Panc1 (cell line): ENCODE data around the gene MAGI2. TPM values are rescaled to one million over a fixed set of nuclear protein-coding genes. Genes with fewer than 3 reads are reported as not detected.

Experiments
- ATAC-seq: fragments of 200-7000 bp; cut with Tn5 transposase; 2 replicates; pipeline ENCODE4 v1.9.1; 2020; ENCODE audit warnings: mild to moderate bottlenecking, moderate library complexity
- BruUV-seq: library from RNA; stranded (reverse); fragments of 400-500 nt; replicated peaks from 2 replicates; lab custom pipeline; 2021; lab: Mats Ljungman, UMichigan
- CTCF ChIA-PET: fragments of 300-600 bp; sonication (Branson Sonifier 250); formaldehyde crosslinking; loops from one replicate; lab custom pipeline; 2022; ENCODE audit warnings: antibody characterized with exemption; lab: Charles Lee
- POLR2A ChIA-PET: fragments of 300-600 bp; sonication (Branson Sonifier 250); formaldehyde crosslinking; loops from one replicate; lab custom pipeline; 2022; ENCODE audit warnings: antibody characterized with exemption; lab: Charles Lee
- DNase-seq: peaks from one replicate; pipeline ENCODE4 v3.0.0-alpha.2; 2010; ENCODE audit warnings: low read depth, low spot score
- H3K27ac ChIP-seq: 2 replicates; pipeline ENCODE4 v1.5.1; 2011; ENCODE audit warnings: mild to moderate bottlenecking, low read length, inconsistent platforms
- H3K27me3 ChIP-seq: fragments of 200-500 bp; sonication (Bioruptor generic); 2 replicates; pipeline ENCODE4 v1.6.0; 2014; ENCODE audit warnings: low read length, inconsistent platforms; ENCODE audit not compliant: control insufficient read depth, insufficient read depth
- H3K36me3 ChIP-seq: fragments of 200-500 bp; sonication (Bioruptor generic); 2 replicates; pipeline ENCODE4 v1.5.1; 2014; ENCODE audit warnings: inconsistent platforms, mild to moderate bottlenecking, low read length, moderate library complexity; ENCODE audit not compliant: control insufficient read depth, insufficient read depth
- H3K4me1 ChIP-seq: 2 replicates; pipeline ENCODE4 v1.5.1; 2011; ENCODE audit warnings: inconsistent platforms, mild to moderate bottlenecking, low read length, moderate library complexity; ENCODE audit not compliant: control insufficient read depth, insufficient read depth
- H3K4me3 ChIP-seq, 2 experiments: 2 replicates each; pipeline ENCODE4 v1.5.1; 2011 to 2012; ENCODE audit warnings: low read depth in 2 of 2, low read length in 2 of 2, mild to moderate bottlenecking in 2 of 2, inconsistent platforms in 1 of 2, moderate library complexity in 1 of 2
- H3K9me3 ChIP-seq: fragments of 200-500 bp; sonication (Bioruptor generic); 2 replicates; pipeline ENCODE4 v1.5.1; 2014; ENCODE audit warnings: low read depth, mild to moderate bottlenecking, inconsistent platforms, low read length, moderate library complexity; ENCODE audit not compliant: control insufficient read depth, insufficient read depth
- POLR2AphosphoS5 ChIP-seq: IDR thresholded peaks from 2 replicates; pipeline ENCODE4 v1.6.1; 2012; ENCODE audit warnings: mild to moderate bottlenecking, low read depth, low read length, moderate library complexity
- SIN3A ChIP-seq: IDR thresholded peaks from 2 replicates; pipeline ENCODE4 v1.6.1; 2012; ENCODE audit warnings: low read depth, mild to moderate bottlenecking, low read length, moderate library complexity, borderline replicate concordance; ENCODE audit not compliant: insufficient read depth
- TCF7L2 ChIP-seq: IDR thresholded peaks from 2 replicates; pipeline ENCODE4 v1.6.1; 2011; ENCODE audit warnings: mild to moderate bottlenecking, low read depth, low read length, inconsistent platforms
- in situ Hi-C: cut with HindIII; loops from 2 replicates; pipeline ENCODE4 v1.10.0; 2016; ENCODE audit warnings: low sequenced_read_pairs, low pct_unique_long_range_greater_than_20kb
- intact Hi-C: fragments of 100-400 bp; cut with micrococcal nuclease; formaldehyde crosslinking; loops from one replicate; pipeline ENCODE4 v1.10.0; 2022; ENCODE audit not compliant: unreplicated experiment
- total RNA-seq: library from RNA; stranded (reverse); gene quantifications from one replicate; pipeline ENCODE4 v1.2.1, GENCODE V29; 2021; ENCODE audit not compliant: unreplicated experiment
- TF ChIP-seq, protein P1 (sequence below): fragments of 450-650 bp; IDR thresholded peaks from 2 replicates; pipeline ENCODE4 v1.5.1; 2017; ENCODE audit warnings: mild to moderate bottlenecking
- TF ChIP-seq, protein P2 (sequence below), 2 experiments: IDR thresholded peaks; 2 replicates each; pipeline ENCODE4 v1.6.1; 2011 to 2012; ENCODE audit warnings: low read depth in 2 of 2, control low read depth in 1 of 2, low read length in 1 of 2, mild to moderate bottlenecking in 1 of 2, moderate library complexity in 1 of 2; ENCODE audit not compliant: insufficient read depth in 1 of 2

The MAGI2 gene
- total RNA-seq, 1 experiment from 2014 or later, result 5.4 TPM

DNA sequence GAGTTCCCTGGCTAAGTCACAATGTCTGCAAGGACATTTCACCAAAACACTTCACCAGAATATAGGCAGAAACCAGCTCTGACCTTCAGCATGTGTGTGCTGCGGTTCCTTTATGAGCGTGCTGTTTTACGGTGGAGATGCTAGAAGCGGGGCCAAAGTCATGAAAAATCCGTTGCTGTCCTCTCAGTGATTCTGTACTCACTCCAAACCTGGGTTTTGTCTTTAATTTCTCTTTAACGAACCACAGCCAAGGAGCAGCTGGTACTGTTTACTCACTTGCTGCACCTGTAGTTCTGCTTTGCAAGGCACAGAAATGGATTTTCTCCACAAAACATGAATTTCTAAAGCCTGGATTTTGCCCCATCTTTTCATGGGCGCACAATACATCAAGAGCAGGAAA is 1015.0 kb downstream of the MAGI2 start:
- H3K27ac ChIP-seq, result no peak overlapping the region
- TF ChIP-seq SIN3A (no peak), TCF7L2 (no peak), POLR2AphosphoS5 (no peak)
- TF ChIP-seq, protein P1, sequence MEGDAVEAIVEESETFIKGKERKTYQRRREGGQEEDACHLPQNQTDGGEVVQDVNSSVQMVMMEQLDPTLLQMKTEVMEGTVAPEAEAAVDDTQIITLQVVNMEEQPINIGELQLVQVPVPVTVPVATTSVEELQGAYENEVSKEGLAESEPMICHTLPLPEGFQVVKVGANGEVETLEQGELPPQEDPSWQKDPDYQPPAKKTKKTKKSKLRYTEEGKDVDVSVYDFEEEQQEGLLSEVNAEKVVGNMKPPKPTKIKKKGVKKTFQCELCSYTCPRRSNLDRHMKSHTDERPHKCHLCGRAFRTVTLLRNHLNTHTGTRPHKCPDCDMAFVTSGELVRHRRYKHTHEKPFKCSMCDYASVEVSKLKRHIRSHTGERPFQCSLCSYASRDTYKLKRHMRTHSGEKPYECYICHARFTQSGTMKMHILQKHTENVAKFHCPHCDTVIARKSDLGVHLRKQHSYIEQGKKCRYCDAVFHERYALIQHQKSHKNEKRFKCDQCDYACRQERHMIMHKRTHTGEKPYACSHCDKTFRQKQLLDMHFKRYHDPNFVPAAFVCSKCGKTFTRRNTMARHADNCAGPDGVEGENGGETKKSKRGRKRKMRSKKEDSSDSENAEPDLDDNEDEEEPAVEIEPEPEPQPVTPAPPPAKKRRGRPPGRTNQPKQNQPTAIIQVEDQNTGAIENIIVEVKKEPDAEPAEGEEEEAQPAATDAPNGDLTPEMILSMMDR, result no peak
- TF ChIP-seq, protein P2, sequence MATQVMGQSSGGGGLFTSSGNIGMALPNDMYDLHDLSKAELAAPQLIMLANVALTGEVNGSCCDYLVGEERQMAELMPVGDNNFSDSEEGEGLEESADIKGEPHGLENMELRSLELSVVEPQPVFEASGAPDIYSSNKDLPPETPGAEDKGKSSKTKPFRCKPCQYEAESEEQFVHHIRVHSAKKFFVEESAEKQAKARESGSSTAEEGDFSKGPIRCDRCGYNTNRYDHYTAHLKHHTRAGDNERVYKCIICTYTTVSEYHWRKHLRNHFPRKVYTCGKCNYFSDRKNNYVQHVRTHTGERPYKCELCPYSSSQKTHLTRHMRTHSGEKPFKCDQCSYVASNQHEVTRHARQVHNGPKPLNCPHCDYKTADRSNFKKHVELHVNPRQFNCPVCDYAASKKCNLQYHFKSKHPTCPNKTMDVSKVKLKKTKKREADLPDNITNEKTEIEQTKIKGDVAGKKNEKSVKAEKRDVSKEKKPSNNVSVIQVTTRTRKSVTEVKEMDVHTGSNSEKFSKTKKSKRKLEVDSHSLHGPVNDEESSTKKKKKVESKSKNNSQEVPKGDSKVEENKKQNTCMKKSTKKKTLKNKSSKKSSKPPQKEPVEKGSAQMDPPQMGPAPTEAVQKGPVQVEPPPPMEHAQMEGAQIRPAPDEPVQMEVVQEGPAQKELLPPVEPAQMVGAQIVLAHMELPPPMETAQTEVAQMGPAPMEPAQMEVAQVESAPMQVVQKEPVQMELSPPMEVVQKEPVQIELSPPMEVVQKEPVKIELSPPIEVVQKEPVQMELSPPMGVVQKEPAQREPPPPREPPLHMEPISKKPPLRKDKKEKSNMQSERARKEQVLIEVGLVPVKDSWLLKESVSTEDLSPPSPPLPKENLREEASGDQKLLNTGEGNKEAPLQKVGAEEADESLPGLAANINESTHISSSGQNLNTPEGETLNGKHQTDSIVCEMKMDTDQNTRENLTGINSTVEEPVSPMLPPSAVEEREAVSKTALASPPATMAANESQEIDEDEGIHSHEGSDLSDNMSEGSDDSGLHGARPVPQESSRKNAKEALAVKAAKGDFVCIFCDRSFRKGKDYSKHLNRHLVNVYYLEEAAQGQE (IDR thresholded peaks at IDR 0.05; ENCODE audit: insufficient read depth in 1 of 2, low read depth in 2 of 2, low read length in 1 of 2), result no peak
- no peaks in the 10 kb centered on the region for H3K9me3 ChIP-seq
- H3K27me3 ChIP-seq, result peaks cover 8% of the 10 kb centered on the region; the same call in 1 of the 2 replicates
- POLR2A ChIA-PET, result no interaction called here
- no peaks in the 10 kb centered on the region for H3K4me1 ChIP-seq
- CTCF ChIA-PET, result no interaction called here
- in situ Hi-C loops (no loop called here), intact Hi-C loops (no loop called here)
- ATAC-seq, result no peak
- BruUV-seq, result no TSS peak
- DNase-seq, result no peak
- H3K4me3 ChIP-seq, result no peak overlapping the region
- H3K36me3 ChIP-seq, result no peaks in the 10 kb centered on the region

DNA sequence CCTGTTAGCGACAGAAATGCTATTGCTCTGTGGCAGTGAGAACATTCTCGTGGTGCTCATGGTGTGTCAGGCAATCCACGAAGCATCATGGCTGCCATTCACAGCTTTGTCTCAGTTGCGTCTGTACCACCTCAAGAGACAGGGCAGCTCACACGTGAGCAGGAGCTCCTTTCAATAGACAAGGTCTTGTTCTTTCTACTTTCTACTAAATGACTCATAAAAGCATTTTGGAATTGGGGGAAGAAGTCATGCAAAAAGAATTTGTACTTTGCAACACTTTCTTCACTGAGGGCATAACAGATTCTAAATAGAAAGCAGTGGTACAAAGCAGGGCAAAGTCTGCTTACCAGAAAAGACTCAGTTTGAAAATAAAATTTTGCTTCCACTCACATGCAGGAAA is 1016.3 kb downstream of the MAGI2 start:
- TF ChIP-seq, protein P1, result no peak
- TF ChIP-seq SIN3A, result no peak
- TF ChIP-seq POLR2AphosphoS5, result no peak
- TF ChIP-seq TCF7L2, result no peak
- TF ChIP-seq, protein P2 (IDR thresholded peaks at IDR 0.05; ENCODE audit: insufficient read depth in 1 of 2, low read depth in 2 of 2, low read length in 1 of 2), result no peak
- Histone ChIP-seq H3K4me3 (no peak overlapping the region), H3K27me3 (0 out of 2 replicates have a peak, but pooled peaks cover 5% of the 10 kb centered on the region), H3K9me3 (0 out of 2 replicates have a peak, but pooled peaks cover 2% of the 10 kb centered on the region), H3K36me3 (no peaks in the 10 kb centered on the region), H3K4me1 (no peaks in the 10 kb centered on the region), H3K27ac (no peak overlapping the region)
- in situ Hi-C loops (no loop called here), intact Hi-C loops (no loop called here)
- no TSS peak for BruUV-seq
- POLR2A ChIA-PET, result no interaction called here
- ATAC-seq, result no peak
- no peak for DNase-seq
- CTCF ChIA-PET, result no interaction called here
